ENCODE results near the gene CIDEC.
"Not testable (repeated sequence)": the region's sequence is repeated elsewhere in the genome, so short reads cannot be mapped to it uniquely, and the experiment has no call there.

- not testable (repeated sequence) for TF ChIP-seq CTCF (IDR thresholded peaks at IDR 0.05; ENCODE audit: low read depth, low read length); EZH2phosphoT487 (IDR thresholded peaks at IDR 0.05; ENCODE audit: low read depth)
Measured at GRCh38 chr3:9872067-9872466, 8.0 kb downstream of the CIDEC start.

All from OCI-LY3 (cell line).